H1 (cell line): ENCODE data around the gene SEL1L2. TPM values are rescaled to one million over a fixed set of nuclear protein-coding genes. Genes with fewer than 3 reads are reported as not detected.

Source experiments
- CTCF ChIA-PET: fragments of 300-600 bp; sonication (Branson Sonifier 250); formaldehyde crosslinking; loops from one replicate; lab custom pipeline; 2021; ENCODE audit not compliant: partially characterized antibody; lab: Charles Lee
- POLR2A ChIA-PET: fragments of 300-600 bp; sonication (Branson Sonifier 250); formaldehyde crosslinking; loops from one replicate; lab custom pipeline; 2021; ENCODE audit warnings: inconsistent platforms; ENCODE audit not compliant: partially characterized antibody; lab: Charles Lee
- DNase-seq, 2 experiments: peaks; one replicate each; pipeline versions ENCODE4 v3.0.0 to v3.0.0-alpha.2; 2010 to 2022; ENCODE audit warnings: low spot score in 2 of 2, low read depth in 1 of 2, mixed read lengths in 1 of 2
- FAIRE-seq: peaks from 2 replicates; lab custom pipeline; 2011; peaks lifted over from hg19 to GRCh38; lab: Jason Lieb, UNC
- H2AFZ ChIP-seq: 2 replicates; pipeline ENCODE4 v1.8.1; 2012; ENCODE audit warnings: low read length, inconsistent platforms
- H2AK5ac ChIP-seq: 2 replicates; pipeline ENCODE4 v1.6.1; 2013; ENCODE audit warnings: low read depth, low read length
- H2BK120ac ChIP-seq: replicated peaks from 2 replicates; pipeline ENCODE3; 2013; ENCODE audit warnings: low read depth, low read length, inconsistent platforms
- H2BK12ac ChIP-seq: 2 replicates; pipeline ENCODE4 v1.6.1; 2013; ENCODE audit warnings: low read depth, low read length
- H2BK15ac ChIP-seq: 2 replicates; pipeline ENCODE4 v1.6.1; 2013; ENCODE audit warnings: low read length
- H2BK20ac ChIP-seq: 2 replicates; pipeline ENCODE4 v1.6.1; 2013; ENCODE audit warnings: low read length
- H2BK5ac ChIP-seq: 2 replicates; pipeline ENCODE4 v1.6.1; 2013; ENCODE audit warnings: low read depth, low read length
- H3K14ac ChIP-seq: 2 replicates; pipeline ENCODE4 v1.6.1; 2013; ENCODE audit warnings: inconsistent platforms; ENCODE audit not compliant: insufficient read length
- H3K18ac ChIP-seq: 2 replicates; pipeline ENCODE4 v1.6.1; 2013; ENCODE audit warnings: low read length; ENCODE audit errors: extremely low read depth
- H3K23ac ChIP-seq: 2 replicates; pipeline ENCODE4 v1.6.1; 2013; ENCODE audit warnings: inconsistent platforms; ENCODE audit not compliant: insufficient read length
- H3K23me2 ChIP-seq: 2 replicates; pipeline ENCODE4 v1.6.1; 2013; ENCODE audit warnings: low read depth, low read length
- H3K27ac ChIP-seq: 2 replicates; pipeline ENCODE4 v1.6.1; 2011; ENCODE audit warnings: low read depth, low read length, inconsistent platforms
- H3K27me3 ChIP-seq, 4 experiments: replicated peaks in 1 of 4; 1 replicate in 1 of 4; 2 replicates in 3 of 4; pipeline versions ENCODE4 v1.6.1 to v1.8.1; 2011 to 2013; ENCODE audit warnings: low read length in 3 of 4, mild to moderate bottlenecking in 3 of 4, inconsistent platforms in 2 of 4, mixed read lengths in 2 of 4, moderate library complexity in 1 of 4; ENCODE audit not compliant: control insufficient read depth in 3 of 4, insufficient read depth in 3 of 4; ENCODE audit errors: extremely low read depth in 1 of 4
- H3K36me3 ChIP-seq, 4 experiments: 2 replicates each; pipeline versions ENCODE4 v1.6.1 to v1.8.1; 2011 to 2013; ENCODE audit warnings: mild to moderate bottlenecking in 4 of 4, low read length in 3 of 4, moderate library complexity in 2 of 4, control low read depth in 1 of 4, inconsistent platforms in 1 of 4; ENCODE audit not compliant: insufficient read depth in 4 of 4, control insufficient read depth in 2 of 4
- H3K4ac ChIP-seq: replicated peaks from 2 replicates; pipeline ENCODE3; 2013; ENCODE audit warnings: low read length, low read depth, mixed read lengths, inconsistent platforms; ENCODE audit not compliant: insufficient read length
- H3K4me1 ChIP-seq, 4 experiments: replicated peaks in 1 of 4; 1 replicate in 1 of 4; 2 replicates in 3 of 4; pipeline versions ENCODE4 v1.6.1 to v1.8.1; 2011 to 2013; ENCODE audit warnings: low read length in 3 of 4, inconsistent platforms in 2 of 4, mixed read lengths in 1 of 4; ENCODE audit not compliant: insufficient read depth in 4 of 4, control insufficient read depth in 3 of 4
- H3K4me2 ChIP-seq, 2 experiments: 2 replicates each; pipeline versions ENCODE4 v1.6.1 to v1.8.1; 2011 to 2013; ENCODE audit warnings: low read depth in 2 of 2, low read length in 2 of 2, control low read depth in 1 of 2, inconsistent platforms in 1 of 2, mild to moderate bottlenecking in 1 of 2; ENCODE audit not compliant: insufficient read depth in 1 of 2
- H3K4me3 ChIP-seq, 4 experiments: fragments of 200-600, 300-600 bp in 1 of 4; sonication (generic), shearing (Covaris generic), sonication (Bioruptor Twin) in 1 of 4; 2 replicates each; pipeline versions ENCODE4 v1.5.1 to v1.8.1; 2011 to 2016; ENCODE audit warnings: low read length in 4 of 4, low read depth in 3 of 4, control low read depth in 2 of 4, inconsistent platforms in 2 of 4, mild to moderate bottlenecking in 2 of 4, mixed read lengths in 1 of 4, moderate library complexity in 1 of 4; ENCODE audit not compliant: insufficient read depth in 2 of 4; ENCODE audit errors: extremely low read depth in 1 of 4
- H3K56ac ChIP-seq: replicated peaks from 2 replicates; pipeline ENCODE3; 2013; ENCODE audit warnings: low read depth, mild to moderate bottlenecking, mixed read lengths, low read length, inconsistent platforms; ENCODE audit not compliant: insufficient read length
- H3K79me1 ChIP-seq: 2 replicates; pipeline ENCODE4 v1.6.1; 2013; ENCODE audit warnings: low read depth, low read length, control low read depth
- H3K79me2 ChIP-seq, 2 experiments: 2 replicates each; pipeline versions ENCODE4 v1.6.1 to v1.8.1; 2012 to 2013; ENCODE audit warnings: low read length in 2 of 2, mild to moderate bottlenecking in 2 of 2, inconsistent platforms in 1 of 2; ENCODE audit not compliant: insufficient read depth in 2 of 2, control insufficient read depth in 1 of 2
- H3K9ac ChIP-seq, 4 experiments: replicated peaks in 1 of 4; 1 replicate in 1 of 4; 2 replicates in 3 of 4; pipeline versions ENCODE4 v1.6.1 to v1.8.1; 2011 to 2013; ENCODE audit warnings: low read depth in 3 of 4, low read length in 3 of 4, control low read depth in 2 of 4, mild to moderate bottlenecking in 2 of 4, moderate library complexity in 2 of 4, inconsistent platforms in 1 of 4; ENCODE audit errors: extremely low read depth in 1 of 4
- H3K9me3 ChIP-seq, 2 experiments: 2 replicates each; pipeline versions ENCODE4 v1.6.1 to v1.8.1; 2012 to 2013; ENCODE audit warnings: mild to moderate bottlenecking in 2 of 2, moderate library complexity in 2 of 2, control low read depth in 1 of 2, inconsistent platforms in 1 of 2, low read depth in 1 of 2, low read length in 1 of 2, mixed read lengths in 1 of 2; ENCODE audit not compliant: insufficient read depth in 2 of 2
- H4K20me1 ChIP-seq, 2 experiments: replicated peaks in 1 of 2; 2 replicates each; pipeline versions ENCODE3 to v1.8.1; 2011 to 2013; ENCODE audit warnings: inconsistent platforms in 2 of 2, low read length in 2 of 2, mild to moderate bottlenecking in 1 of 2; ENCODE audit not compliant: insufficient read depth in 2 of 2, control insufficient read depth in 1 of 2
- H4K5ac ChIP-seq: 2 replicates; pipeline ENCODE4 v1.6.1; 2013; ENCODE audit warnings: low read length, low read depth, mixed read lengths, inconsistent platforms; ENCODE audit not compliant: insufficient read length
- H4K8ac ChIP-seq: 2 replicates; pipeline ENCODE4 v1.8.0; 2013; ENCODE audit warnings: mild to moderate bottlenecking, moderate library complexity, low read length, inconsistent platforms; ENCODE audit not compliant: insufficient read depth; ENCODE audit errors: extremely low read depth
- H4K91ac ChIP-seq: replicated peaks from 2 replicates; pipeline ENCODE3; 2013; ENCODE audit warnings: low read length, mixed read lengths, inconsistent platforms; ENCODE audit not compliant: insufficient read length
- BRCA1 ChIP-seq: IDR thresholded peaks from 2 replicates; pipeline ENCODE4 v1.6.1; 2012; ENCODE audit warnings: low read depth, low read length, improper control_type of control experiment
- CBX5 ChIP-seq: fragments of 300-800, 300-1000 bp; sonication (generic); IDR thresholded peaks from 2 replicates; pipeline ENCODE4 v1.7.1; 2016; ENCODE audit warnings: antibody characterized with exemption, low read length, low read depth
- EP300 ChIP-seq, 2 experiments: IDR thresholded peaks; 1 replicate in 1 of 2; 2 replicates in 1 of 2; pipeline ENCODE4 v1.6.1; 2011 to 2012; ENCODE audit warnings: low read depth in 2 of 2, low read length in 2 of 2, mild to moderate bottlenecking in 2 of 2, borderline replicate concordance in 1 of 2, inconsistent platforms in 1 of 2, moderate library complexity in 1 of 2
- EZH2 ChIP-seq: fragments of 200-600 bp; sonication (generic); IDR thresholded peaks from 2 replicates; pipeline ENCODE4 v1.7.1; 2012; ENCODE audit warnings: low read depth, mild to moderate bottlenecking, moderate library complexity, low read length, inconsistent platforms; ENCODE audit not compliant: severe bottlenecking
- FOSL1 ChIP-seq: IDR thresholded peaks from 2 replicates; pipeline ENCODE4 v1.6.1; 2011; ENCODE audit warnings: mild to moderate bottlenecking, low read depth, low read length, moderate library complexity; ENCODE audit not compliant: insufficient read depth
- MAFK ChIP-seq: IDR thresholded peaks from 2 replicates; pipeline ENCODE4 v1.6.1; 2012; ENCODE audit warnings: low read depth, mild to moderate bottlenecking, improper control_type of control experiment, low read length
- POU5F1 ChIP-seq: IDR thresholded peaks from 2 replicates; pipeline ENCODE4 v1.6.1; 2011; ENCODE audit warnings: low read depth, mild to moderate bottlenecking, low read length, moderate library complexity
- RBBP5 ChIP-seq: IDR thresholded peaks from 2 replicates; pipeline ENCODE4 v1.7.1; 2012; ENCODE audit warnings: low read depth, mild to moderate bottlenecking, inconsistent platforms, low read length, moderate library complexity, borderline replicate concordance
- RFX5 ChIP-seq: IDR thresholded peaks from 2 replicates; pipeline ENCODE4 v1.6.1; 2011; ENCODE audit warnings: low read depth, low read length, improper control_type of control experiment, borderline replicate concordance
- SUZ12 ChIP-seq: fragments of 200-600 bp; sonication (generic); IDR thresholded peaks from 2 replicates; pipeline ENCODE4 v1.6.1; 2012; ENCODE audit warnings: mild to moderate bottlenecking, inconsistent platforms, low read length, moderate library complexity, mixed read lengths
- TAF7 ChIP-seq: optimal IDR thresholded peaks from 2 replicates; pipeline ENCODE3; 2011; ENCODE audit warnings: low read depth, mild to moderate bottlenecking, inconsistent platforms, low read length, moderate library complexity, borderline replicate concordance
- TCF12 ChIP-seq: IDR thresholded peaks from 2 replicates; pipeline ENCODE4 v1.6.1; 2011; ENCODE audit warnings: low read depth, mild to moderate bottlenecking, low read length
- WGBS, 2 experiments: shearing (Covaris generic) in 1 of 2; methylation state at CpG; one replicate each; pipeline versions ENCODE4 v1.1.6 to v1.1.7; 2013 to 2015; ENCODE audit warnings: low lambda C conversion rate in 2 of 2, mixed read lengths in 2 of 2, inconsistent platforms in 1 of 2, low coverage in 1 of 2, missing lambda C conversion rate in 1 of 2; ENCODE audit not compliant: insufficient replicate concordance in 2 of 2, insufficient coverage in 1 of 2, insufficient read length in 1 of 2; ENCODE audit errors: extremely low coverage in 1 of 2, missing lambda C conversion rate in 1 of 2; 5-methylcytosine and 5-hydroxymethylcytosine counted together
- polyA plus RNA-seq, 7 experiments: library from polyadenylated mRNA; depleted of rRNA in 3 of 7; stranded (reverse) in 5 of 7; unstranded in 2 of 7; fragments of >200 nt in 5 of 7; fragments of 200-250 nt in 2 of 7; gene quantifications; 1 replicate in 5 of 7; 2 replicates in 1 of 7; 4 replicates in 1 of 7; pipeline versions ENCODE4 v1.2.1 to v1.2.3, GENCODE V29; 2011 to 2013; ENCODE audit warnings: missing spikeins in 2 of 7, mixed read lengths in 2 of 7
- total RNA-seq: library from RNA; stranded (reverse); fragmentation: NEBNext Ultra II Directional; extraction: Animal tissue kit (Norgen Biotek cat#: 25700); gene quantifications from 2 replicates; pipeline ENCODE4 v1.2.1, GENCODE V29; 2021

Gene SEL1L2
- total and polyA plus RNA-seq, 2 of the 8 experiments (the other 6 are each of a cell fraction or from before 2014, with no cell fraction given), result not detected

- 0 out of 2 replicates have a peak, but pooled peaks have one; percentile 20 for TF ChIP-seq RBBP5
- no peak for TF ChIP-seq TAF7
- TF ChIP-seq EZH2, result no peak
- no peak for TF ChIP-seq TCF12
- no peak for TF ChIP-seq CBX5
- TF ChIP-seq EP300 (IDR thresholded peaks at IDR 0.05; ENCODE audit: borderline replicate concordance in 1 of 2, low read depth in 2 of 2, low read length in 2 of 2), result no peak
- TF ChIP-seq BRCA1, result no peak
- TF ChIP-seq POU5F1, result no peak
- no peak for TF ChIP-seq MAFK
- 0 out of 2 replicates have a peak, but pooled peaks have one; percentile 35 for TF ChIP-seq SUZ12
- TF ChIP-seq RFX5, result no peak
- TF ChIP-seq FOSL1, result no peak
- CTCF ChIA-PET, result interaction anchor here (1.5 to 1.7 kb wide), 2 partner anchors 21 to 178 kb away, joined by 3 to 4 read pairs; no protein-coding TSS in a partner anchor
- no peak overlapping the region for H4K8ac ChIP-seq
Observed at GRCh38 chr20:13996265-13996664, 5.9 kb upstream of the SEL1L2 start.

More at GRCh38 chr20:13996265-13996664, 5.9 kb upstream of the SEL1L2 start:
- Histone ChIP-seq H3K4me3 (peak overlapping the region; percentile 58 to 77 (median 61)), H3K14ac (no peak overlapping the region), H3K36me3 (no peaks in the 10 kb centered on the region), H3K79me2 (no peaks in the 10 kb centered on the region), H2AFZ (no peak overlapping the region), H3K4me2 (peak overlapping the region; percentile 70 to 85), H3K23me2 (peaks cover 10% of the 10 kb centered on the region; the same call in 1 of the 2 replicates), H3K4me1 (no peaks in the 10 kb centered on the region), H3K27me3 (peaks cover 0 to 11% (median 6%) of the 10 kb centered on the region in 4 experiments; a peak in 5 of 7 replicates), H2BK15ac (no peak overlapping the region), H4K20me1 (no peaks in the 10 kb centered on the region), H2BK12ac (no peak overlapping the region), H3K27ac (no peak overlapping the region), H3K18ac (no peak overlapping the region), H3K56ac (peak overlapping the region; percentile 12), H2BK20ac (no peak overlapping the region), H3K23ac (no peak overlapping the region), H2AK5ac (no peak overlapping the region), H3K4ac (no peak overlapping the region), H3K9me3 (peaks cover 0 to 3% of the 10 kb centered on the region in 2 experiments; a peak in 1 of 4 replicates), H4K91ac (no peak overlapping the region), H3K79me1 (no peaks in the 10 kb centered on the region), H2BK5ac (no peak overlapping the region), H3K9ac (peak overlapping the region in 1 of 4 experiments; percentile 53; a peak in 1 of 7 replicates), H4K5ac (no peak overlapping the region), H2BK120ac (no peak overlapping the region)
- DNase-seq (no peak), FAIRE-seq (no peak)
- WGBS, 2 experiments, result 18% methylated on average over 13 of the region's 13 CpGs; no CpG with 5 or more reads in 1 of the 2 experiments
- POLR2A ChIA-PET, result interaction anchor here (0.6 to 1.1 kb wide), 2 partner anchors 9 to 208 kb away, joined by 3 read pairs; no protein-coding TSS in a partner anchor
